HuH-7.5 (cell line): ENCODE measurements around the gene FTMT.
"Not testable (repeated sequence)": the region's sequence is repeated elsewhere in the genome, so short reads cannot be mapped to it uniquely, and the experiment has no call there.

Source experiments
- DNase-seq: peaks from one replicate; pipeline ENCODE4 v3.0.0; 2011; ENCODE audit warnings: low spot score

The FTMT gene

GRCh38 chr5:121851643-121852574 is at the start of gene FTMT:
TSS of gene FTMT (plus strand) at chr5:121851882. CDS start at chr5:121851964, 82 bp downstream.
- no peak for DNase-seq

GRCh38 chr5:121805251-121805650 is 46.4 kb upstream of the FTMT start:
- not testable (repeated sequence) for DNase-seq

GRCh38 chr5:121805911-121806310 is 45.8 kb upstream of the FTMT start:
- DNase-seq = peak; percentile 5

DNA sequence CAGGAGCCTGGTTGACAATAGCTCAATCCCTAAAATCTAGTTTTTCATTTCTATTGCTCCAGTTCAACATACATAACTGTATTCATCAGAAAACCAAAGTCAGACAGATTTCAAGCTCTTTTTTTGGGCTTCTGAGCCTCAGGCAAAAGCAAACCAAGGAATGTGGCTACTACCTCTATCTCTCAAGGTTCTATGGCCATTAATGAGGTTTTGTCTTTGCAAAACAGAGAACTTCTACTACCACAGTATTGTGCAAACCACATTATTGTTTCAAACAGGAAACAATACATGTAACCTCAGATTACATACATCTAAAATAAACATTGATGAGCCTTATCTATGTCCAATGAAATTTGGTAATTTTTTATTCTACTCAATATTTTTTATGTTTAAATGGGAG is 35.5 kb upstream of the FTMT start:
- DNase-seq = no peak

DNA sequence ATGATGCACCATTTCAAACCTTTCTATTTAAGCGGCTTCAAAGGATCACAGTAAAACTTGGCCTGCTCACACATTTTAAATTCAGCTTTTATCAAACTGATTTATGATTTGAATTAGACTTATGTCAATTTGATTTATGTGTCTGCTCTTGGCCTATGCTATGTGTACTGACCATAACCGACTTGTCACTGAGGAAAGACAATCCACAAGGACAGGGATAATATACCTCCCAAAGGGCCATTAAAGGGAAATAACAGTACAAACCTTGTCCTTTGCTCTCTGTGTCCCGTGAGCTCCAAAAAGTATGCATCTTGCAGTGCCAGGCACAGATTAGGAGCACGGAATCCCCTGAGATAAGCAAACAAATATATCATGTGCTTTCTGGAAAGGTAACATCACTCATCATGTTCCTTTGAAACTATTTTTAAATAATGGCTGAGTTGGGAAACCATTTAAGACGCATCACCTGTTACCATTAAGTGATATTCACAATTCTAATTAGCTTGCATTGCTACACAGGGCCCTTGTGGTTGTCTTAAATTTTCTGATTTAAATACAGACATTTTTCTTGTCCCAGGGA is 31.9 kb upstream of the FTMT start:
- no peak for DNase-seq

GRCh38 chr5:121833617-121834016 is 18.1 kb upstream of the FTMT start:
- DNase-seq = no peak

GRCh38 chr5:121834021-121834420 is 17.7 kb upstream of the FTMT start:
- DNase-seq = no peak

GRCh38 chr5:121841892-121842291 is 9.8 kb upstream of the FTMT start:
- DNase-seq = no peak

GRCh38 chr5:121850272-121850671 is 1.4 kb upstream of the FTMT start:
- no peak for DNase-seq

GRCh38 chr5:121853850-121854249 is 2.2 kb downstream of the FTMT start:
- no peak for DNase-seq

DNA sequence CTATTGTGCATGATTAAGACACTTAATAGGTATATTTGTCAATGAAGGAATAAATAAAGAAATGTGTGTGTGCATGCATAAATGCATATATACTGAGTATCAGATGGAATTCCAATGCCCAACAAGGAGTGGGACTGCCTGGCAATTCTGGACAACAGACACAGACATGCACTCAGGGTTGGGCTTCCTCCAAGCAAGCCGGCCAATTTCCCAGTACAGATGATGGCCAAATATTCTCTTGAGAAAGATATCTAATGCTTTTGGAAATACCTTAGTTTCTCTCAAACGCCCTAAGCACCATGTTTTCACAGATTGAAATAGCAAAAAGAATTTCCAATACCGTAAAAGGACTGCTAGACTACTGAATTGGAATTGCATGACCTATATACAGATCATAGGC is 11.1 kb downstream of the FTMT start:
- no peak for DNase-seq

DNA sequence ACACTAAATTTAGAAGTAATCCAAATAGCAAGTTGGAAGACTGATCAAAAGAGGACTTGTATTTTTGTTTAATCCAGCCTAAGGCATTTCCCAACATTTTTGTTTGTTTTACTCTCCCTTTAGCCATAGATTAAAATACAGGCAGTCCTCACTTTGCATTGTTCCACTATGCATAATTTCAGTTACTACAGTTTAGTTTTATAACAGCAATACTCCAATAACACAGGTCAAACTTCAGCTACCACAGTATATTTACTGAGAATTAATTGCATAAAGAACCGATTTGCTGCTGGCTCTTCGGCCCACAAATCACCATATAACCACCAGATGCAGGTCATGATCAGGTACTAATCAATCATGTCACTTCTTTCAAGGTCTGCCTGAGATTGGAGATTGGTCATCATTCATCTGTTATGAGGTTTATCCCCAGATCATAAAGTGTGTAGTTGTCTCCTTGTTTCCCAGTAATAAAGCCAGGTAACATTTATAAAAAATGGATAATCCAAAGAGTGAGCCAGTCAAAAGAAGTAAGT is 12.1 kb downstream of the FTMT start:
- DNase-seq = no peak

DNA sequence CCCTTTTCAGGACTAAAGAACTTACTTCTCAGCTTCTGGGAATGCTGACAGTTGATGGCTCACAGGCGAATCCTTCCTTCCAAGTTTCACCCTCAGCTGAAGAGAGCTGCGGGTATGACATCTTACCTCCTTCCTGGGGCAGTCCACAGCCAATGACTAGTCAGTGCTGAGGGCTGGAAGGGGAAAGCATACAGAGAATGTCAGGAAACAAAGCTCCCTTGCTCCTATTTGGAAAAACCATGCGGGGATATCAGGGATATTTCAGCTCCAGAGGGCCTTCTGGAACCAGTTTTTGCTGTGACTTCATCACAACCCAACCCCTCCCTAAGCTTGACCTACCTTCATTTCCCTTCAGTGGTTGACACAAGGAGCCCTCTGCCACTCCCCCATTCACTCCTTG is 15.7 kb downstream of the FTMT start:
- no peak for DNase-seq

GRCh38 chr5:121870489-121870888 is 18.8 kb downstream of the FTMT start:
- DNase-seq = no peak

DNA sequence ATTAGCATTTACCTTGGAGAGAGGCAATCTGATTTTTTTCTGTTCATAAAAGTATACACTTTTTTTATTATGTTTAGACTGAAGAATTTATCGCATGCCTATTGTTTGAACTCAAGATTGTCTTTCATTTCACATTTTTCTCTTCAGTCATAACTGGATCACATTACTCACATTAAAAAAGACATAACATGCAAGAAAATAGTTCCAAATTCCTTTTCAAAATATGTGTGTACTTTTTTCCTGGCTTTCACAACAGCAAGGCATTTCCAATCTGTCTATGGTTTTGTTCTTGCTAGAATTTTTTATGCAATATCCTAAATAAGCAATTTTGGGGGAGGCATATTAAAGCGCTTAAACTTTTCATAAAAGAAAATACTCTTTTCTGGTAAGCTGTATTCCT is 21.2 kb downstream of the FTMT start:
- DNase-seq = no peak

DNA sequence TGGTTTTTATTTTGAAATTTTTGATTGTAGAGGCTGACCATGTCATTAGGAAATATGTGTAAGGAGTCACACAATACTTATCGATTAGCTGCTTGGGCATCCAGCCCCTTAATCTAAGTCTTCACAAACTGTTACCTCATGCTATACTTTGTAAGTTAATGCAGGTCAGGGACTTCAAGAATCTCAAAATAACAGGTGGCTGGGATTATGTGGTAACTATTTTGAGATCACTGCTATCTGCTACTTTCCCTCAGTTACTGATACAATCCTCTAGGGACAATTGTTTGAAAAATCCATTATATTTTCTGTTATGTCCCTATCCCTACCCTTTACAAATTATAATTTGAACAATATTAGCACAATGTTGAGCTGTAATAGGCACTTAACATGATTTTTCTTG is 21.7 kb downstream of the FTMT start:
- DNase-seq = no peak

DNA sequence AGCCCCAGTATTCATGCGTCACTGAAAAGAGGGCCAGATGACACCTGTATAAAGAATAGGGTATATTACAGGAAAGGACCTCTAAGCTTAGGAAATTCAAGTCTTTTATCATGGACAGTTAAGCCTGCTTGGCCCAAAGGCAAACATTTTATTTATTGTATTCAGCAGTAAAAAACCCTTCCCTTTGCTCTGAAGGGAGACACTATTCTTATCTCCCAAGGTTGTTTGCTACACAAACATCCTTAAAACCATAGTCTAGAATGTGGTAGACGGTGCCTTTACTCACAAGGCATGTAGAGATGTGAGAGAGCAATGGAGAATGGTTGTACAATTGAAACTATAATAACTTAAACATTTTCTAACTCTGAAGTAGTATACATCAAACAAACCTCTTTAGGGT is 33.9 kb downstream of the FTMT start:
- no peak for DNase-seq

DNA sequence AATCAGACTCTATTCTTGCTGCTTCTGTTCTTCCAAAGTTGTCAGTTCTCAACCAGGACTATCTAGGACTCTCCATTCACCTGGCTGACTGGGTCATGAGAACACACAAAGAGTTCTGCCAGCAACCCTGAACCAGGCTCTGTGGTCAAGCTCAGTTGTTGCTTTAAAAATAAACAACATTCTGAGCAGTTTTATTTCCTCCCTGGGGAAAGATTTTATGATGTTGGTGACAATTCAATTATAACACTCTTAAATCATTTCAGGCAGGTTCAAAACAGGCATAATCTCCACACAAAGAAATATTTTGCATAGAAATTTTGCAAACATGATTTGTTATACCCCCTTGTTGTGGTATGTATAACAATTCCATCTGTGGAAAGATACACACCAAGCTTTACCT is 36.0 kb downstream of the FTMT start:
- DNase-seq = no peak

DNA sequence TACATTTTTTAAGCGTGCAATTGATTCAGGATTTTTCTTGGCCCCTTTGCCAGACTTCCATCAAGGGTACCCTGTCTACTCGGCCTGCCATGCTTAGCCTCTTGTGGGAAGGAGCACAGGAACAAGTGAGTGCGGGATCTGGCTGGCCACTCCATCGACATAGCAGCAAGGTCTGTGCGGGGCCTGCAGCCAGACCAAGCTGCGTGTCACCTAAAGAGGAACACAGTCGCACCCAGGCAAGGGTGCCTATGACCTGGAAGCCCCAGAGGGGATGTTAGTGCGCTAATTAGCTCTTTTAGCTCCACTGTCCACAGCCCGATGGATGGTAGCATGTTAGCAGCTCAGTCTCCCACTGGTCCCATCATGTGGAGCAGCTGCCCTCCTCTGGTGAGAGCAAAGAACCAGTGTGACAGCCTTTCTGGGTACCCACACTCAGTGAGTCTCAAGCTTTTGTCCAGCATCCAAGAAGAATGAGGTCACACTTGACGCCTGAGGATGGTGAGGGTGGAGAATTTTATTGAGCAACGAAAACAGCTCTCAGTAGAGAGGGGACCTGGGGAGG is 38.7 kb downstream of the FTMT start:
- no peak for DNase-seq

GRCh38 chr5:121897341-121897740 is 45.7 kb downstream of the FTMT start:
- no peak for DNase-seq

DNA sequence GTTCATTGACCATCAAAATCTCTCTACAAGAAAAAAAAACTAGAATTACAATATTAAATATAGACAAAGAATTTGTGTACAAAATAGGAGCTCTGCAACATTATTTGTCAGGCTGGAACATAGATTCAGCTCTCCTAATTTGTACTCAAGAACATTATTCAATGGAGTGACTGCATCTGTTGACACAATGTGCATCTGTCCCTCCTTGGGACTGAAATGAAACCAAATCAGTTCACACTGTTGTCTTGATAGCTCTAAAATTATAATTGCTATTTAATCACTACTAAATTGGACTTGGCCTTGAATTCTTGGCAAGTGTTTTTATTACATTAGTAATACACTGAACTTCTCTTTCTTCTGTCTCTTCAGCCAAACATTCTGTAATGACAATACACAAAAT is 47.7 kb downstream of the FTMT start:
- DNase-seq = no peak
